LoVo (cell line): ENCODE measurements around the gene DNAH10.
"Not testable (repeated sequence)": the region's sequence is repeated elsewhere in the genome, so short reads cannot be mapped to it uniquely, and the experiment has no call there.

Source experiments
- DNase-seq: peaks from one replicate; pipeline ENCODE4 v3.0.0-alpha.2; 2016; ENCODE audit warnings: low spot score

DNAH10 gene

GRCh38 chr12:123936956-123937706 is 175.0 kb downstream of the DNAH10 start:
- no peak for DNase-seq

GRCh38 chr12:123937707-123938591 is 175.8 kb downstream of the DNAH10 start:
- no peak for DNase-seq

GRCh38 chr12:123938679-123939480 is 176.8 kb downstream of the DNAH10 start:
- no peak for DNase-seq

GRCh38 chr12:123939716-123940626 is 177.9 kb downstream of the DNAH10 start:
- DNase-seq: no peak

GRCh38 chr12:123940627-123940966 is 178.5 kb downstream of the DNAH10 start:
- DNase-seq: no peak

GRCh38 chr12:123941000-123941399 is 178.9 kb downstream of the DNAH10 start:
- no peak for DNase-seq

- DNase-seq: no peak
These were observed 179.6 kb downstream of the DNAH10 start for GRCh38 chr12:123941624-123942237.

GRCh38 chr12:123942238-123942653 is 180.1 kb downstream of the DNAH10 start:
- DNase-seq: no peak

GRCh38 chr12:123942911-123943648 is 181.0 kb downstream of the DNAH10 start:
- no peak for DNase-seq

GRCh38 chr12:123943816-123944215 is 181.7 kb downstream of the DNAH10 start:
- no peak for DNase-seq

GRCh38 chr12:123944696-123945095 is 182.6 kb downstream of the DNAH10 start:
- no peak for DNase-seq

GRCh38 chr12:123945287-123946151 is 183.4 kb downstream of the DNAH10 start:
- DNase-seq: no peak

GRCh38 chr12:123946152-123946515 is 184.0 kb downstream of the DNAH10 start:
- no peak for DNase-seq

GRCh38 chr12:123946516-123947505 is 184.7 kb downstream of the DNAH10 start:
- DNase-seq: not testable (repeated sequence)

- DNase-seq: not testable (repeated sequence)
These were observed 185.4 kb downstream of the DNAH10 start for GRCh38 chr12:123947531-123947930.

- DNase-seq: no peak
These were observed 186.3 kb downstream of the DNAH10 start for GRCh38 chr12:123948401-123948795.

- DNase-seq: peak; percentile 16
These were observed 187.0 kb downstream of the DNAH10 start for GRCh38 chr12:123948796-123949769.
